PC-3 (cell line): ENCODE measurements around the gene OCA2. TPM values are rescaled to one million over a fixed set of nuclear protein-coding genes. Genes with fewer than 3 reads are reported as not detected.

Experiments
- ATAC-seq: fragments of 200-7000 bp; cut with Tn5 transposase; 2 replicates; pipeline ENCODE4 v1.9.1; 2020; ENCODE audit warnings: mild to moderate bottlenecking, moderate library complexity
- BruUV-seq: library from RNA; stranded (reverse); fragments of 400-500 nt; replicated peaks from 2 replicates; lab custom pipeline; 2021; lab: Mats Ljungman, UMichigan
- CTCF ChIA-PET: fragments of 300-600 bp; sonication (Branson Sonifier 250); formaldehyde crosslinking; loops from one replicate; lab custom pipeline; 2022; ENCODE audit warnings: antibody characterized with exemption; lab: Charles Lee
- POLR2A ChIA-PET: fragments of 300-600 bp; sonication (Branson Sonifier 250); formaldehyde crosslinking; loops from one replicate; lab custom pipeline; 2022; ENCODE audit warnings: antibody characterized with exemption; ENCODE audit not compliant: unreplicated experiment; lab: Charles Lee
- DNase-seq: peaks from one replicate; pipeline ENCODE4 v3.0.0-alpha.2; 2015
- H2AFZ ChIP-seq: fragments of 300-600 bp; sonication (generic); 2 replicates; pipeline ENCODE4 v1.6.0; 2016; ENCODE audit warnings: antibody characterized with exemption, low read length
- H3F3A ChIP-seq: fragments of 300-600 bp; sonication (generic); one replicate; pipeline ENCODE4 v1.6.0; 2017; ENCODE audit warnings: antibody characterized with exemption, low read length, control low read depth, mild to moderate bottlenecking; ENCODE audit not compliant: unreplicated experiment
- H3K27ac ChIP-seq: fragments of 300-600 bp; sonication (generic); 2 replicates; pipeline ENCODE4 v1.5.1; 2016; ENCODE audit warnings: mild to moderate bottlenecking, low read length
- H3K27me3 ChIP-seq: fragments of 300-600 bp; sonication (generic); 2 replicates; pipeline ENCODE4 v1.6.1; 2016; ENCODE audit warnings: low read length, mixed read lengths
- H3K36me3 ChIP-seq: fragments of 300-600 bp; sonication (generic); 2 replicates; pipeline ENCODE4 v1.6.1; 2016; ENCODE audit warnings: low read depth, mixed run types, low read length, mixed read lengths
- H3K4me1 ChIP-seq: fragments of 300-600 bp; sonication (generic); 2 replicates; pipeline ENCODE4 v1.5.1; 2016; ENCODE audit warnings: low read length; ENCODE audit not compliant: insufficient read depth
- H3K4me2 ChIP-seq: fragments of 300-600 bp; sonication (generic); 2 replicates; pipeline ENCODE4 v1.6.0; 2016; ENCODE audit warnings: low read length
- H3K4me3 ChIP-seq: fragments of 300-600 bp; sonication (generic); 2 replicates; pipeline ENCODE4 v1.5.1; 2016; ENCODE audit warnings: mild to moderate bottlenecking, low read length, mixed read lengths
- H3K79me2 ChIP-seq: fragments of 300-600 bp; sonication (generic); 2 replicates; pipeline ENCODE4 v1.6.1; 2017; ENCODE audit warnings: low read length, mixed read lengths
- H3K9ac ChIP-seq: fragments of 300-600 bp; sonication (generic); 2 replicates; pipeline ENCODE4 v1.6.0; 2016; ENCODE audit warnings: mild to moderate bottlenecking, low read length
- H3K9me2 ChIP-seq: fragments of 300-600 bp; sonication (generic); replicated peaks from 2 replicates; pipeline ENCODE4 v1.6.1; 2016; ENCODE audit warnings: mixed run types, low read length, mixed read lengths
- H3K9me3 ChIP-seq: fragments of 300-600 bp; sonication (generic); 2 replicates; pipeline ENCODE4 v1.6.1; 2016; ENCODE audit warnings: low read length, mixed read lengths
- H4K20me1 ChIP-seq: fragments of 300-600 bp; sonication (generic); 2 replicates; pipeline ENCODE4 v1.6.1; 2016; ENCODE audit warnings: low read length, mixed read lengths
- EZH2 ChIP-seq: fragments of 300-600 bp; sonication (generic); IDR thresholded peaks from one replicate; pipeline ENCODE4 v1.6.1; 2017; ENCODE audit warnings: antibody characterized with exemption, mild to moderate bottlenecking, low read length; ENCODE audit not compliant: unreplicated experiment
- EZH2phosphoT487 ChIP-seq: fragments of 300-600 bp; sonication (generic); IDR thresholded peaks from 2 replicates; pipeline ENCODE4 v1.6.1; 2018; ENCODE audit warnings: mild to moderate bottlenecking, antibody characterized with exemption, low read length, borderline replicate concordance
- intact Hi-C: fragments of 100-400 bp; cut with micrococcal nuclease; formaldehyde crosslinking; loops from 2 replicates; pipeline ENCODE4 v1.9.0; 2023
- total RNA-seq: library from RNA; depleted of rRNA; stranded (reverse); fragments of >200 nt; gene quantifications from 2 replicates; pipeline ENCODE4 v1.2.3, GENCODE V29; 2014
- TF ChIP-seq, protein P1 (sequence below): fragments of 300-600 bp; sonication (generic); conservative IDR thresholded peaks from 2 replicates; pipeline ENCODE4 v1.5.1; 2017; ENCODE audit warnings: antibody characterized with exemption, low read depth, mild to moderate bottlenecking, low read length

OCA2 gene
- total RNA-seq, 1 experiment from 2014 or later = not detected

DNA sequence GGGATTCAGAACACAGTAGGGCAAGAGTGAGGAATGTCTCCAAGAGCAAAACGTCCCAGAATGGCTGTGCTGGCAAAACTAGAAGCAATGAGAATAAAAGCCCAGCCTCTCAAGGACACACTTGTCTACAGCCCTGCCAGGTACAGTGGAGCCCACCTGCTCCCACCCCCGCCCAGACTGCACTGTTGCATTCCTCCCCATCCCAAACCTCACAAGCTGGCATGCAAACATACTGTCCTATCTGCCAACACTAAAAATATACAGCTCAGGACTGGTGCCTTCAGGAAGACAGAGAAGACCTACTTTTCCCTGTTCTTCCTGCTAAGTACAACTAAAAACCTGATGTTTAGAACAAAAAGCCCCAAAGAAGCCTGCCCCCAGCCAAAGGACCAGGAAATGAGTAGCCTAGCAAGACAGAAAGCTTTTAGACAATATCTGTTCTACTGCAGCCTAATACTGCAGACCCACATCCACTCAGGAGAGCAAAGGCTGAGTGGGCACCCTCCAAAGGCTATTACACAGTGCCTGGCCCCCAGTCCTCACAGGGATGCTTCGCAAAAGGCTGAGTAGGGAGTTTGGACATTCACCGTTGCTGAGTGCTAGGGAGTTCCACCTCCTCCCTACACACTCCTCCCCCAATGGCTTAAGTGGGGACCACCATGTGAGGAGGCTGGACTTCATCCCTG, 13.5 kb downstream of the OCA2 start:
- no peaks in the 10 kb centered on the region for H3K4me1 ChIP-seq
- H3K4me3 ChIP-seq = no peak overlapping the region
- H3K9ac ChIP-seq = no peak overlapping the region
- H3K36me3 ChIP-seq = no peaks in the 10 kb centered on the region
- no peaks in the 10 kb centered on the region for H3K9me2 ChIP-seq
- no peaks in the 10 kb centered on the region for H3K9me3 ChIP-seq
- no peaks in the 10 kb centered on the region for H3K79me2 ChIP-seq
- no peaks in the 10 kb centered on the region for H3F3A ChIP-seq
- ChIA-PET CTCF (no interaction called here), POLR2A (no interaction called here)
- no peak overlapping the region for H2AFZ ChIP-seq
- no peak for TF ChIP-seq EZH2phosphoT487
- TF ChIP-seq EZH2 = no peak
- TF ChIP-seq, protein P1, sequence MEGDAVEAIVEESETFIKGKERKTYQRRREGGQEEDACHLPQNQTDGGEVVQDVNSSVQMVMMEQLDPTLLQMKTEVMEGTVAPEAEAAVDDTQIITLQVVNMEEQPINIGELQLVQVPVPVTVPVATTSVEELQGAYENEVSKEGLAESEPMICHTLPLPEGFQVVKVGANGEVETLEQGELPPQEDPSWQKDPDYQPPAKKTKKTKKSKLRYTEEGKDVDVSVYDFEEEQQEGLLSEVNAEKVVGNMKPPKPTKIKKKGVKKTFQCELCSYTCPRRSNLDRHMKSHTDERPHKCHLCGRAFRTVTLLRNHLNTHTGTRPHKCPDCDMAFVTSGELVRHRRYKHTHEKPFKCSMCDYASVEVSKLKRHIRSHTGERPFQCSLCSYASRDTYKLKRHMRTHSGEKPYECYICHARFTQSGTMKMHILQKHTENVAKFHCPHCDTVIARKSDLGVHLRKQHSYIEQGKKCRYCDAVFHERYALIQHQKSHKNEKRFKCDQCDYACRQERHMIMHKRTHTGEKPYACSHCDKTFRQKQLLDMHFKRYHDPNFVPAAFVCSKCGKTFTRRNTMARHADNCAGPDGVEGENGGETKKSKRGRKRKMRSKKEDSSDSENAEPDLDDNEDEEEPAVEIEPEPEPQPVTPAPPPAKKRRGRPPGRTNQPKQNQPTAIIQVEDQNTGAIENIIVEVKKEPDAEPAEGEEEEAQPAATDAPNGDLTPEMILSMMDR = no peak
- H3K27ac ChIP-seq = no peak overlapping the region
- no peak overlapping the region for H3K4me2 ChIP-seq
- intact Hi-C loops = loop anchor here (1.0 kb wide), 1 partner anchor 38 kb away; no protein-coding TSS in a partner anchor
- no peaks in the 10 kb centered on the region for H4K20me1 ChIP-seq
- no TSS peak for BruUV-seq
- ATAC-seq = peak; percentile 17; the same call in 1 of the 2 replicates
- no peak for DNase-seq
- no peaks in the 10 kb centered on the region for H3K27me3 ChIP-seq

DNA sequence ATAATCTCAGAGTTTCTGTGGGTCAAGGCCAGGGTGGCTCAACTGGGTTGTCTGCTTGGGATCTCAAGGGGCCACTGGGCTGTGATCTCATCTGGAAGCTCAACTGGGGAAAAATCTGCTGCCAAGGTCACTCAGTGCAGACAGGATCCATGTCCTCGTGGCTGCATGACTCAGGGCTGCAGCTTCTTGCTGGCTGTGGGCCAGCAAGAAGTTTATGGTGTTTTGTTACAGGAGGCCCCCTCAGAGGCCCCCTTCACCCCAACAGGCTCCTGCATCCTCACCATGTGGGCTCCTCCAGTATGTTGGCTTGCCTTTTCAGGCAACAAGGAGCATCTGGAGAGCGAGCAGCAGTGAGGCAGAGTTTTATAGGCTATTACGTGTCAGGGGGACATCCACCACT, 14.6 kb downstream of the OCA2 start:
- Histone ChIP-seq H2AFZ (no peak overlapping the region), H3K36me3 (no peaks in the 10 kb centered on the region), H3K9me2 (no peaks in the 10 kb centered on the region), H3K79me2 (no peaks in the 10 kb centered on the region), H3K27ac (no peak overlapping the region), H3K9ac (no peak overlapping the region), H3K27me3 (no peaks in the 10 kb centered on the region), H4K20me1 (no peaks in the 10 kb centered on the region), H3K4me3 (no peak overlapping the region), H3F3A (no peaks in the 10 kb centered on the region), H3K9me3 (no peaks in the 10 kb centered on the region), H3K4me2 (no peak overlapping the region), H3K4me1 (no peaks in the 10 kb centered on the region)
- intact Hi-C loops = no loop called here
- ChIA-PET CTCF (no interaction called here), POLR2A (no interaction called here)
- no peak for DNase-seq
- no TSS peak for BruUV-seq
- no peak for ATAC-seq
- TF ChIP-seq, protein P1 = no peak
- TF ChIP-seq EZH2phosphoT487 (no peak), EZH2 (no peak)
